DOHH2 (cell line): Measurements from ENCODE around the gene TRIM58.
A peak's percentile ranks its signal among the peaks of the same experiment; 100 is the strongest.

Experiments
- H3F3A ChIP-seq: fragments of 200-600 bp; sonication (generic), shearing (Covaris generic); 2 replicates; pipeline ENCODE4 v1.6.0; 2016; ENCODE audit warnings: antibody characterized with exemption, mild to moderate bottlenecking; ENCODE audit not compliant: control insufficient read depth, insufficient read depth
- H3K27ac ChIP-seq: fragments of 200-600 bp; sonication (generic); 2 replicates; pipeline ENCODE4 v1.5.1; 2014; ENCODE audit warnings: low read depth, mild to moderate bottlenecking, low read length, moderate library complexity
- H3K27me3 ChIP-seq: fragments of 200-600 bp; sonication (generic); 2 replicates; pipeline ENCODE4 v1.6.1; 2014; ENCODE audit warnings: mild to moderate bottlenecking, low read length, mixed read lengths; ENCODE audit not compliant: control insufficient read depth
- H3K36me3 ChIP-seq: fragments of 200-600 bp; sonication (generic); 2 replicates; pipeline ENCODE4 v1.6.1; 2014; ENCODE audit warnings: mild to moderate bottlenecking, low read length, moderate library complexity, mixed read lengths; ENCODE audit not compliant: control insufficient read depth
- H3K4me1 ChIP-seq: fragments of 200-600 bp; sonication (generic); 2 replicates; pipeline ENCODE4 v1.6.1; 2014; ENCODE audit warnings: mild to moderate bottlenecking, low read length, mixed read lengths; ENCODE audit not compliant: control insufficient read depth
- H3K4me2 ChIP-seq: fragments of 200-600 bp; sonication (generic); 2 replicates; pipeline ENCODE4 v1.6.0; 2014; ENCODE audit warnings: mild to moderate bottlenecking, low read length, moderate library complexity
- H3K4me3 ChIP-seq: fragments of 200-600 bp; sonication (generic); 2 replicates; pipeline ENCODE4 v1.5.1; 2014; ENCODE audit warnings: mild to moderate bottlenecking, low read length, mixed read lengths
- H3K79me2 ChIP-seq: fragments of 200-600 bp; sonication (generic); 2 replicates; pipeline ENCODE4 v1.6.1; 2014; ENCODE audit warnings: mild to moderate bottlenecking, low read length, mixed read lengths; ENCODE audit not compliant: control insufficient read depth
- H3K9me2 ChIP-seq: fragments of 200-600 bp; sonication (generic); replicated peaks from 2 replicates; pipeline ENCODE4 v1.6.1; 2014; ENCODE audit warnings: mild to moderate bottlenecking, low read length, mixed read lengths; ENCODE audit not compliant: control insufficient read depth
- H3K9me3 ChIP-seq: fragments of 200-600 bp; sonication (generic); 2 replicates; pipeline ENCODE4 v1.6.1; 2014; ENCODE audit warnings: antibody characterized with exemption, low read length, mixed read lengths; ENCODE audit not compliant: control insufficient read depth, insufficient read depth
- H4K20me1 ChIP-seq: fragments of 200-600 bp; sonication (generic); 2 replicates; pipeline ENCODE4 v1.6.0; 2014; ENCODE audit warnings: low read depth, mild to moderate bottlenecking, antibody characterized with exemption, low read length, moderate library complexity; ENCODE audit not compliant: control insufficient read depth, insufficient read depth
- CTCF ChIP-seq: fragments of 200-600 bp; sonication (generic); IDR thresholded peaks from one replicate; pipeline ENCODE4 v1.5.1; 2014; ENCODE audit warnings: antibody characterized with exemption, mild to moderate bottlenecking, low read depth, low read length; ENCODE audit not compliant: poor library complexity, severe bottlenecking
- EZH2phosphoT487 ChIP-seq: fragments of 200-600 bp; sonication (generic); IDR thresholded peaks from 2 replicates; pipeline ENCODE4 v1.6.1; 2017; ENCODE audit warnings: borderline replicate concordance, mild to moderate bottlenecking, antibody characterized with exemption, low read length, moderate library complexity, mixed read lengths

Gene TRIM58

GRCh38 chr1:247906504-247907047 lies 49.6 kb downstream of the TRIM58 start:
- Histone ChIP-seq H3K4me2 (peak overlapping the region; percentile 61), H3K36me3 (no peaks in the 10 kb centered on the region), H3K27ac (peak overlapping the region; percentile 76), H3K4me3 (peak overlapping the region; percentile 49), H3K9me2 (no peaks in the 10 kb centered on the region), H3K9me3 (peaks cover 6% of the 10 kb centered on the region; the same call in 1 of the 2 replicates), H3K79me2 (no peaks in the 10 kb centered on the region), H4K20me1 (no peaks in the 10 kb centered on the region), H3K27me3 (no peaks in the 10 kb centered on the region), H3K4me1 (peaks cover 44% of the 10 kb centered on the region), H3F3A (peaks cover 6% of the 10 kb centered on the region)
- no peak for TF ChIP-seq EZH2phosphoT487
- no peak for TF ChIP-seq CTCF

- Histone ChIP-seq H4K20me1 (no peaks in the 10 kb centered on the region), H3K4me3 (no peak overlapping the region), H3F3A (peaks cover 6% of the 10 kb centered on the region), H3K4me1 (peaks cover 51% of the 10 kb centered on the region), H3K27me3 (no peaks in the 10 kb centered on the region), H3K4me2 (no peak overlapping the region), H3K9me2 (no peaks in the 10 kb centered on the region), H3K27ac (no peak overlapping the region), H3K79me2 (no peaks in the 10 kb centered on the region), H3K36me3 (no peaks in the 10 kb centered on the region), H3K9me3 (peaks cover 6% of the 10 kb centered on the region; the same call in 1 of the 2 replicates)
- no peak for TF ChIP-seq CTCF
- no peak for TF ChIP-seq EZH2phosphoT487
Observed at GRCh38 chr1:247908766-247909165, 51.8 kb downstream of the TRIM58 start.

- Histone ChIP-seq H3K4me3 (no peak overlapping the region), H3K27ac (no peak overlapping the region), H3K9me3 (peaks cover 5% of the 10 kb centered on the region; the same call in 1 of the 2 replicates), H3K4me1 (peaks cover 21% of the 10 kb centered on the region), H3K4me2 (no peak overlapping the region), H3F3A (no peaks in the 10 kb centered on the region), H4K20me1 (no peaks in the 10 kb centered on the region), H3K36me3 (no peaks in the 10 kb centered on the region), H3K9me2 (no peaks in the 10 kb centered on the region), H3K27me3 (no peaks in the 10 kb centered on the region), H3K79me2 (no peaks in the 10 kb centered on the region)
- no peak for TF ChIP-seq EZH2phosphoT487
- no peak for TF ChIP-seq CTCF
Observed at GRCh38 chr1:247913786-247914185, 56.8 kb downstream of the TRIM58 start.
